Epithelial cell of esophagus (primary cell): Measurements from ENCODE around the gene GPR160.

ENCODE experiments used
- DNase-seq: peaks from one replicate; pipeline ENCODE4 v3.0.0; 2010; ENCODE audit warnings: low read depth
- H3K4me3 ChIP-seq: 2 replicates; pipeline ENCODE4 v1.5.1; 2011; ENCODE audit warnings: mild to moderate bottlenecking, low read length, control low read depth
- CTCF ChIP-seq: IDR thresholded peaks from 2 replicates; pipeline ENCODE4 v1.5.1; 2011; ENCODE audit warnings: low read depth, mild to moderate bottlenecking, low read length, control low read depth, inconsistent platforms; ENCODE audit not compliant: insufficient read depth; ENCODE audit errors: missing control alignments

Gene GPR160

DNA sequence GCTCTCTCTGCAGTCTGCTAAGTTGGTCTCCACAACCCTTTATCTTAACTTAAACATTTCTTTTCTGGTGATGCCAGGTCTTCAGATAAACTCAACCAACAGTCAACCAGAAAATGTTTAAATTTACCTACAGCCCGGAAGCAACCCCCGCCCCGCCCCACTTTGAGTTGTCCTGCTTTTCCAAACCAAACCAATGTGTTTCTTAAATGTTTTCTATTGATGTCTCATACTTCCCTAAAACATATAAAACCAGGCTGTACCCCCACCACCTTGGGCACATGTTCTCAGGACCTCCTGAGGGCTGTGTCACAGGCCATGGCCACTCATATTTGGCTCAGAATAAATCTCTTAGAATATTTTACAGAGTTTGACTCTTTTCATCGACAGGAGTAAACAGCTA, 13.2 kb upstream of the GPR160 start:
- no peak for TF ChIP-seq CTCF
- no peak for DNase-seq
- H3K4me3 ChIP-seq: no peak overlapping the region

GRCh38 chr3:170027233-170028102, 10.3 kb upstream of the GPR160 start:
- H3K4me3 ChIP-seq: no peak overlapping the region
- DNase-seq: no peak
- no peak for TF ChIP-seq CTCF

- no peak overlapping the region for H3K4me3 ChIP-seq
- no peak for DNase-seq
- TF ChIP-seq CTCF: no peak
Measured at GRCh38 chr3:170033489-170033888, 4.3 kb upstream of the GPR160 start.

DNA sequence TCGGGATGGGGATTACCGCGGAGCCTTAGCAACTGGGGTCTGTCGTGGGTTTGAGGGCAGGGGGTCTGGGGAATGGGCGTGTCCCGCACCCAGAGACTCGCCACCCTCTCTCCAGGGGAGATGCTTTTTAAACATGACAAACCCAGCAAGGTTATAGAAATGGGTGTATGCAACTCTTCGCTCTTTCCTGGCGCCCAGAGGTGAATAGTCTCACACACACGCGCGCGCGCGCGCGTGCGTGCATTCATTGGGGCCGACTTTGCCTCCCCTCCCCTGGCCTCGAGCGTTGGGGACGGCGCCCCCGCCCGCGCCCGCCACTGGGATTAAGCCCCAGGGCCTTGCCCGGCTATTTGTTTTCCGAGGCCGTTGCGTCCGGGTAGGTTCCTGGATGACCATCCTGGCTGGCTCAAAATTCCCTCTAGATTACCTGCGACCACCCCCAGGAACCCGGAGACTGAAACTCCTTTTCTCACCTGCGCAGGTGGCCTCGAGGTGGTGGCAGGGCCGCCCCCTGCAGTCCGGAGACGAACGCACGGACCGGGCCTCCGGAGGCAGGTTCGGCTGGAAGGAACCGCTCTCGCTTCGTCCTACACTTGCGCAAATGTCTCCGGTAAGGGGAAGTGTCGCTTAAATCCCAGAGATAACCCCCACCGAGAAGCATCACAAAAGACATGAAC, 777 bp downstream of the GPR160 start:
- peak overlapping the region; percentile 39 for H3K4me3 ChIP-seq
- TF ChIP-seq CTCF: no peak
- DNase-seq: peak; percentile 7

DNA sequence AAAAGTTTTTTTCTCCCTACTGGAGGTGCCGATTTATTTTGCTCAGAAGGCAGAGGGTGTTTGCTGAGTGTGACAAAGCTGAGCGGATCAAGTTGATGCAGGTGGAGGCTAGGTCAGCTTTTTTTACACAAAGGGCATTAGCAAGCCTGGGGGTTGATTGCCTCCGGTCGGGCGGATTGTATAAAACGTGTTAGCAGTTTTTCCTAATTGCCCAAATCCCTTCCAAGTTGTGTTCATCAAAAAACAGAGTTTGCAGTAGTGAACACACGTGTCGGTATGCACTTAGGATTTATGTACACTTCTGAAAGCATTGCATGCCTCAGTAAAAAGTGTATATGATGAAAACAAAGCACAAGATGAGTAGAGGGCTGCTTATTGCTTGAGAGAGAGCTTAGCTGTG, 2.6 kb downstream of the GPR160 start:
- peak; percentile 18 for DNase-seq
- TF ChIP-seq CTCF: no peak
- no peak overlapping the region for H3K4me3 ChIP-seq

GRCh38 chr3:170043506-170043905, 5.7 kb downstream of the GPR160 start:
- H3K4me3 ChIP-seq: no peak overlapping the region
- DNase-seq: no peak
- TF ChIP-seq CTCF: no peak

GRCh38 chr3:170044271-170044670, 6.5 kb downstream of the GPR160 start:
- no peak overlapping the region for H3K4me3 ChIP-seq
- TF ChIP-seq CTCF: no peak
- no peak for DNase-seq
